Lung (tissue), 12 donors: ENCODE measurements around the gene PAPLN. TPM values are rescaled to one million over a fixed set of nuclear protein-coding genes. Genes with fewer than 3 reads are reported as not detected.
A peak's percentile ranks its signal among the peaks of the same experiment; 100 is the strongest.

Experiments
- ATAC-seq: fragments of 200-7000 bp; cut with Tn5 transposase; one replicate; pipeline ENCODE4 v1.9.1; 2020; ENCODE audit warnings: moderate number of reproducible peaks; ENCODE audit not compliant: insufficient read depth, low FRiP score
- DNase-seq, 3 donors: peaks; one replicate each; pipeline ENCODE4 v3.0.0-alpha.2; 2013 to 2017
- H3K27ac ChIP-seq, 2 donors: one replicate each; pipeline ENCODE4 v1.5.1; 2013; ENCODE audit warnings: mild to moderate bottlenecking in 2 of 2, moderate library complexity in 2 of 2, control low read depth in 1 of 2, inconsistent platforms in 1 of 2, low read depth in 1 of 2, low read length in 1 of 2
- H3K27me3 ChIP-seq, 3 donors: one replicate each; pipeline ENCODE4 v1.5.1; 2013; ENCODE audit warnings: low read length in 2 of 3; ENCODE audit not compliant: control insufficient read depth in 3 of 3, insufficient read depth in 3 of 3
- H3K36me3 ChIP-seq, 4 donors: one replicate each; pipeline ENCODE4 v1.5.1; 2013; ENCODE audit warnings: low read length in 4 of 4, mild to moderate bottlenecking in 1 of 4, moderate library complexity in 1 of 4; ENCODE audit not compliant: control insufficient read depth in 4 of 4, insufficient read depth in 4 of 4
- H3K4me1 ChIP-seq, 5 donors: one replicate each; pipeline ENCODE4 v1.5.1; 2013; ENCODE audit warnings: low read length in 5 of 5, mild to moderate bottlenecking in 2 of 5, moderate library complexity in 1 of 5; ENCODE audit not compliant: control insufficient read depth in 5 of 5, insufficient read depth in 5 of 5
- H3K4me3 ChIP-seq: one replicate; pipeline ENCODE4 v1.5.1; 2013; ENCODE audit warnings: mild to moderate bottlenecking, control low read depth, moderate library complexity
- H3K9ac ChIP-seq, 2 donors: one replicate each; pipeline ENCODE4 v1.5.1; 2013; ENCODE audit warnings: low read length in 2 of 2, control low read depth in 1 of 2; ENCODE audit not compliant: insufficient read depth in 1 of 2
- H3K9me3 ChIP-seq, 4 donors: one replicate each; pipeline ENCODE4 v1.5.1; 2013; ENCODE audit warnings: low read length in 3 of 4, mild to moderate bottlenecking in 1 of 4, moderate library complexity in 1 of 4; ENCODE audit not compliant: control insufficient read depth in 4 of 4, insufficient read depth in 3 of 4
- CTCF ChIP-seq: IDR thresholded peaks from 2 replicates; pipeline ENCODE4 v1.5.1; 2012; ENCODE audit warnings: mild to moderate bottlenecking; ENCODE audit errors: control extremely low read depth, extremely low read depth
- WGBS, 2 donors: extraction: QIAGEN DNeasy Blood & Tissue Kit; methylation state at CpG; one replicate each; pipeline ENCODE4 v1.1.7; 2013; 5-methylcytosine and 5-hydroxymethylcytosine counted together
- polyA plus RNA-seq, 2 donors: library from polyadenylated mRNA; stranded (reverse); fragments of 200-250 nt; gene quantifications; one replicate each; pipeline ENCODE4 v1.2.1, GENCODE V29; 2013
- total RNA-seq, 2 donors: library from RNA; depleted of rRNA in 1 of 2; stranded (reverse); fragments of >200 nt in 1 of 2; gene quantifications; one replicate each; pipeline ENCODE4 v1.2.1, GENCODE V29; 2014 to 2021
- donor health status: control.
- donor health status: control.
- donor health status: Bipolar disorder and iron deficiency.
- donor health status: healthy.
- donor health status: DM: yes; HTN: yes; CAD: no.

PAPLN gene
- total and polyA plus RNA-seq, 4 donors = 2.9 to 18.0 (median 8.3) TPM

GRCh38 chr14:73238424-73238852, 1.1 kb downstream of the PAPLN start:
- Histone ChIP-seq H3K4me1 (peaks cover 0 to 49% (median 22%) of the 10 kb centered on the region in 5 donors), H3K36me3 (no peaks in the 10 kb centered on the region), H3K4me3 (no peak overlapping the region), H3K27me3 (peaks cover 0 to 22% (median 16%) of the 10 kb centered on the region in 3 donors), H3K27ac (peak overlapping the region in 1 of 2 donors; percentile 47), H3K9ac (peak overlapping the region in 1 of 2 donors; percentile 38), H3K9me3 (peaks cover 0 to 2% (median 0%) of the 10 kb centered on the region in 4 donors)
- no peak for TF ChIP-seq CTCF
- 26 to 39% methylated on average over 10 of the region's 10 CpGs for WGBS, 2 donors
- peak in 2 of 3 donors; percentile 45 to 51 for DNase-seq
- no peak for ATAC-seq

DNA sequence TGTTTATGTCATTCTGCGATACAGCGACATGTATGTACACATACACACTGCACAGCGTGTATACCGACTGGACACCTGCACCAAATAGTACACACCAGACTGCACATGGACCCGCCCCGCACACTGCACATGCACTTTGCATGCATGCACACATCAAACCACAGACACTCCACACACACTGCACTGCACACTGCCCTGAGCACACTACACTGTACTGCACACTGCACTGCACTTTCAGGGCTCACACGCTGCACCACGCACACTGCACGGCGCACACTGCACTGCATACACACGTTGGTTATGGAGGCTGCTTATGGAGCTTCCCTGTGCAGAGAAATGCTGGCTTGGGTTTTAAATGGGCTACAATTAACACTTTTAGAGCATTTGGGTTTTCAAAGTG, 1.6 kb downstream of the PAPLN start:
- no peak for ATAC-seq
- 81 to 85% methylated on average over 11 of the region's 11 CpGs for WGBS, 2 donors
- H3K27me3 ChIP-seq = peaks cover 0 to 22% (median 16%) of the 10 kb centered on the region in 3 donors
- H3K36me3 ChIP-seq = no peaks in the 10 kb centered on the region
- H3K9me3 ChIP-seq = no peaks in the 10 kb centered on the region
- H3K4me1 ChIP-seq = peaks cover 0 to 49% (median 22%) of the 10 kb centered on the region in 5 donors
- peak overlapping the region in 1 of 2 donors; percentile 38 for H3K9ac ChIP-seq
- H3K27ac ChIP-seq = no peak overlapping the region
- DNase-seq = no peak
- no peak for TF ChIP-seq CTCF
- no peak overlapping the region for H3K4me3 ChIP-seq

DNA sequence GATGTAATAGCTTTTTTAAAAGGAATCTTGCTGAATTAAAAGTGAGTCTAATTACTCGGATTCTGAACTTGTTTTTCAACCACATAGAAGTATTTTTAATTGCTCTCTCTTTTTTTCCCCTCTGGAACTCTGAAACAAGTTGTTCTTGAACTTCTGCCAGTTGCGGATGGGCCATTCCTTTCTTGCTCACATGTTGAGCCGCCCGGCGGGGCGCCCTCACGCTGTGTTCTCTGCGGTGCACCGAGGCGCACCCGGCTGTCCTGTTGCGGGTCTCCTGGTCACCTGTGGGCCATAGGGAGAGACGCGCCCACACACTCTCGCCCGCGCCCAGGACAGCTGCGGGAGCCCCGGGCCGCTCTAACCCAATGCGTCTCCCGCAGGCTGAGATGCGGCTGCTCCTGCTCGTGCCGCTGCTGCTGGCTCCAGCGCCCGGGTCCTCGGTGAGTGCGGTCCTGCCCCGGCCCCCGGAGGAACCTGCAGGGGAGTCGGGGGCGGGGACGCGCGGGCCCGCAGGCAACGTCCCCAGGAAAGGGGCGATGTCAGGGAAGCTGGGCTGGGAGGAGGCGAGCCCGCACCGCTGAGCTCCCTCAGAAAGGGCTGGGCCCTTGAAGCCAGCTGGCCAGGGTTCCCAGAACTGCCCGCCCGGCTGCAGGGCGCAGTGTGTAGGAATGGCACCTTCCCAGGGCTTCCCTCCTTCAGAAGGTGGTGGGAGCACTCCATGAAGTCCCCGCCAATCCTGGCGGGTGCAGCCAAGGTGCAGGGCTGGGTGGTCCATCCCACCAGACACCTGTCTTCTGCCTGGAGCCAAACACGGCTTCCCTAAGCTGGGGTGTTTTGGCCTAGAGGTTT, 2.3 kb downstream of the PAPLN start:
- Histone ChIP-seq H3K27me3 (peaks cover 0 to 22% (median 16%) of the 10 kb centered on the region in 3 donors), H3K36me3 (no peaks in the 10 kb centered on the region), H3K27ac (no peak overlapping the region), H3K9ac (no peak overlapping the region), H3K4me3 (no peak overlapping the region), H3K9me3 (no peaks in the 10 kb centered on the region), H3K4me1 (peaks cover 0 to 50% (median 22%) of the 10 kb centered on the region in 5 donors)
- ATAC-seq (no peak), DNase-seq (peak; percentile 57 to 76 (median 60))
- TF ChIP-seq CTCF = no peak
- 11 to 13% methylated on average over 36 to 48 of the region's 48 CpGs for WGBS, 2 donors
